Activated T-helper 2 cell treated with anti-CD3 and anti-CD28 coated beads, Interferon-gamma antibody, Interleukin-2, Interleukin-4, amounts not matched to agents 10 μg/mL and 5 μg/mL and 100 μg/mL, durations not matched to agents 14 hours and 24 hours and 36 hours (primary cell): Measurements from ENCODE around the gene TSR3. TPM values are rescaled to one million over a fixed set of nuclear protein-coding genes. Genes with fewer than 3 reads are reported as not detected.

ENCODE experiments used
- DNase-seq: peaks from one replicate; pipeline ENCODE4 v3.0.0; 2021; ENCODE audit warnings: low spot score
- H3K27ac Mint-ChIP-seq: one replicate; pipeline ENCODE4 v1.8.0; 2021; ENCODE audit warnings: mixed read lengths
- H3K27me3 Mint-ChIP-seq: one replicate; pipeline ENCODE4 v1.8.0; 2021; ENCODE audit warnings: low read depth, mixed read lengths
- H3K36me3 Mint-ChIP-seq: one replicate; pipeline ENCODE4 v1.8.0; 2021; ENCODE audit warnings: low read depth, mixed read lengths
- H3K4me1 Mint-ChIP-seq: one replicate; pipeline ENCODE4 v1.8.0; 2021; ENCODE audit warnings: low read depth, mixed read lengths
- H3K4me3 Mint-ChIP-seq: one replicate; pipeline ENCODE4 v1.8.0; 2021; ENCODE audit warnings: low read depth, mild to moderate bottlenecking, moderate library complexity, mixed read lengths
- H3K9me3 Mint-ChIP-seq: one replicate; pipeline ENCODE4 v1.8.0; 2021; ENCODE audit warnings: mixed read lengths
- intact Hi-C: fragments of 100-400 bp; cut with micrococcal nuclease; formaldehyde crosslinking; loops from one replicate; pipeline ENCODE4 v1.15.1; 2023
- total RNA-seq: library from RNA; stranded (reverse); gene quantifications from 2 replicates; pipeline ENCODE4 v1.2.3, GENCODE V29; 2022

TSR3 gene
- total RNA-seq, 1 donor from 2014 or later, result 72.9 TPM

DNA sequence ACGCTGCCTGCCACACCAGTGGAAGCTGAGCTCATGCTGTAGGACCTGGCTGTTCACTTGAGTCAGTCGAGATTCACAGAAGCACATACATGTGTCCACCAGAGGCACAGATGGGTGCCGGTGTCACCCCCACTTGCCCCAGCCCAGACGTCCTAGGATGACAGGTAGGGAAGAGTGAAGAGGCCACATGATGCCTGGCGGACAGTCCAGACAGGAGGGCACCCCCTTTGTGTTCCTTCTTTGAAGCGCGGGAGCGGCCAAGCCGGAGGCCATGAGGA, 33.5 kb downstream of the TSR3 start:
- H3K36me3 Mint-ChIP-seq, result peaks cover 73% of the 10 kb centered on the region

DNA sequence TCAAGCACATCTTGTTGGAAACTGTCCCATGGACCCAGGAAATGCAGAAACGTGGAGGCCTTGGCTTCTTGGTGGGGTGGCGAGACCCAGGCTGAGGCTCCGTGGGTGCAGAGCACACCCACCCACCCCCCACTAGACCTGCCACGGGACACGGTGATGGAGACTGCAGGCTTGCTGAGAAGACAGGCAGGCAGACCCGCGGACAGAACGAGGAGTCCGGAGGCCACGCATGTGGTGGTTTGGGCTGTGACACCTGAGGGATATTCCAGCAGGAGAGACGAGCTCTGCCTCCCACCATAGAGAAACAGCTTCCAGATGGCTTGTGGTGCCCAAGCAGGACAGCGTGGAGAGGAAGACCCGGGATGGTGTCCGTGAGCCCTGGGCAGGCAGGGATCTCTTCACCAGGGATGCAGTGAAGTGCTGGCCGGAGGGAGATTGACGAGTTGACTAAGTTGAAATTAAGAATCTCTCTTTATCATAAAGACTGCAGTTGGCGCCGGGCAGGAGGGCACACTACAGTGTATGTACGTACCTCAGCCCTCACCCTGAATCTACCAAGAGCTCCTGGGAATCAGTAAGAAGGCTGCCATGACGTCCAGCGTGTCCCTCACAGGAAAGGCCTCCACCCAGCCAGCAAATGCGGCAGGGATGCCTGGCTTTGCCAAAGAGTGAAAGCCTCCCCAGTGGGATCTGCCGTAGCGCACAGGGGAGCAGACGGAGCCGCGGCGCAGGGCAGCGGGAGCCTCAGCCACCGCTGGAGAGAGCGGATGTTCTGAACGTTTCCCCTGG, 34.0 kb downstream of the TSR3 start:
- no peaks in the 10 kb centered on the region for H3K27me3 Mint-ChIP-seq
- no peaks in the 10 kb centered on the region for H3K4me1 Mint-ChIP-seq
- H3K27ac Mint-ChIP-seq, result no peak overlapping the region
- no peaks in the 10 kb centered on the region for H3K9me3 Mint-ChIP-seq
- H3K4me3 Mint-ChIP-seq, result no peak overlapping the region
- no peak for DNase-seq
- intact Hi-C loops, result no loop called here
- peaks cover 77% of the 10 kb centered on the region for H3K36me3 Mint-ChIP-seq

More for the DNA sequence above, 33.5 kb downstream of the TSR3 start:
- Mint-ChIP-seq H3K4me3 (no peak overlapping the region), H3K27me3 (no peaks in the 10 kb centered on the region), H3K27ac (no peak overlapping the region), H3K4me1 (no peaks in the 10 kb centered on the region), H3K9me3 (no peaks in the 10 kb centered on the region)
- intact Hi-C loops, result no loop called here
- DNase-seq, result no peak

DNA sequence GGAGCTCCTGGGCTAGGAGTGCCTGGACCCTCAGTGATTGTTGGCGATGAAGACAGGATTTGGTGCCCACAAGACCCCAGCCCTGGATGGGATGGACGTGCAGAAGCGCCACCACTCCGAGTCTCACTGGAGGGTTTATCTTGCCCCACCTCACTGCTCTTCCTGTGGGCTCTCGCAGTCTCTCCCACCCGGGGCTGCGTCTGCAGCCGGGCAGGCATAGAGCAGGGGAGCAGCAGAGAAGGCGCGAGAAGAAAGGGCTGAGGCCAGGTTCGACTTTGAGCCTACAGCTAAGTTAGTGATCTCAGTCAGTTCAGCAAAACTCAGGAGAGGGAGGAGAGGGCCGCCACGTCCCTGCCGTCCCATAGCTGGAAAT, 35.7 kb downstream of the TSR3 start:
- no peaks in the 10 kb centered on the region for H3K27me3 Mint-ChIP-seq
- H3K9me3 Mint-ChIP-seq, result no peaks in the 10 kb centered on the region
- intact Hi-C loops, result no loop called here
- peaks cover 3% of the 10 kb centered on the region for H3K4me1 Mint-ChIP-seq
- peaks cover 83% of the 10 kb centered on the region for H3K36me3 Mint-ChIP-seq
- H3K27ac Mint-ChIP-seq, result no peak overlapping the region
- no peak overlapping the region for H3K4me3 Mint-ChIP-seq
- DNase-seq, result no peak

DNA sequence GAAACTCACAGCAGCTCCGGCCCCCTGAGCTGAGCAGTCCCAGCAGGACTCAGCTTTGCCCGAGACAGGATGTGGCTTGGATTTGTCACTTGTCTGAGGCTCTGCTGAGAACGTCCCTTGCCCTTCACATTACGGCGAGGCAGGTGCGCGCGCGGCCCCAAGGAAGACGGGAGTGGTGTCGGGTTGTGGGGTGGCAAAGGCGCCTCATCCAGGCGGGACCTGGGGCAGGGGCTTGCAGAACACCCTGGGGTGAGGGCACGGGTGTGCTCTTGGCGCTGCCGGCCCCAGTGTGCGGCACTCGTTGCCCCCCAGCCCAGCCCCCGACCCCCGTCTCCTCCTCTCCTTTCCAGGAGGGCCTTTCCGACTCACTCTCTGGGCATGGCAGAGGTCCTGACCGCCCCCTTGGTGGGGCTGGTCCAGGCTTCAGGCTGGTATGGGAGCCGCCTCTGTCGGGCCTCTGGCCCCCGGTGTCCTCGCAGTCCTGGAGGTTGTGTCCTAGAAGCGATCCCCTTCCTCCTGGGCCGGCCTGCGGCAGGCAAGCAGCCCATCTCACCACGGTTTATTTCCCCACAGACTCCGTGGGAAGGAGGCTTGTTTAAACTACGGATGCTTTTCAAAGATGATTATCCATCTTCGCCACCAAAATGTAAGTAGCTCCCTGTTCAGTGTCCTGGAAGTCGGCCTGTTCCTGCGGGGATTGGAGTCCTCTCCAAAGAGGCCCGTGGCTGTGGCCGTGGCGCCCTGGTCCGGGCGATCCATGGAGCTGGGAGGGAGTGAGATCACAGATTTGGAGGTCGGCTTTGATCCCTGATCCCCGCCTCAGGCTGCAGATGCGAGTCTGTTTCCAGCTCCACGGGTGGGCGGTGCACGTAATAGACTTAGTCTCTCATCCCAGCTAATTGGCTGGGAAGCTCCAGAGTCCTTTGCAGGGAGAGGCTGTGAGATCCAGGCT, 36.3 kb downstream of the TSR3 start:
- DNase-seq, result no peak
- Mint-ChIP-seq H3K27me3 (no peaks in the 10 kb centered on the region), H3K4me3 (no peak overlapping the region), H3K27ac (no peak overlapping the region), H3K36me3 (peaks cover 84% of the 10 kb centered on the region), H3K9me3 (no peaks in the 10 kb centered on the region), H3K4me1 (peaks cover 9% of the 10 kb centered on the region)
- intact Hi-C loops, result no loop called here

DNA sequence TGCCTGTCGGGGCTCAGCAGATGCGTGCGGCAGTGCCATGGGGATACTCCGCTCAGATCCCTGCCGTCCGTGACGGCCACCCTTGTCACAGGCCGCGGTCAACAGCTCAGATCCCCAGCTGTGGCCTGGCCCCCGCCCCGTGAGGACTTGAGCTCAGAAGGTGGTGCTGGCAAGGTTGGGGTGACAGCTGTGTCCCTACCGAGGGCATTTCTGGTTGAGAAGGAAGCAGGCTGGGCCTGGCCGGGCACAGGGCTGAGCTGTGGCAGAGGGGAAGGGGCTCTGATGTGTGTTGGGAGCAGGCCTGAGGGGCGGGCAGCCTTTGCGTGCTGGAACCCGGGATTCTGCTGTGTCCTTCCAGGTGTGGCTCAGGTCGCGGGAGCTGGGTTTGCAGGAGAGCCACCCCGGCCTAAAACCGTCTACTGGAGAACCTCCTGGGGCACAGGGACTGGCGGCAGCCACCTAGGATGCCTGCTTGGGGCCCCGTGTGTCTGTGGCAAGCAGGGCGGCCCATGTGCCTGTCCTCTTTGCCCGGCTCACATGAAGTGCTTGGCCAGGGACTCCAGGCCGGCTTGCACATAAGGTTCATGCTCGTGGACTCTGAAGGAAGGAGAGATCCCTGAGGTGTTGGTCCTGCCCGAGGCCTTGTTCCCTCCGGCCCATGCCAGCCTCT, 37.1 kb downstream of the TSR3 start:
- Mint-ChIP-seq H3K27me3 (no peaks in the 10 kb centered on the region), H3K27ac (no peak overlapping the region), H3K9me3 (no peaks in the 10 kb centered on the region), H3K36me3 (peaks cover 80% of the 10 kb centered on the region), H3K4me3 (no peak overlapping the region), H3K4me1 (peaks cover 10% of the 10 kb centered on the region)
- intact Hi-C loops, result no loop called here
- no peak for DNase-seq

DNA sequence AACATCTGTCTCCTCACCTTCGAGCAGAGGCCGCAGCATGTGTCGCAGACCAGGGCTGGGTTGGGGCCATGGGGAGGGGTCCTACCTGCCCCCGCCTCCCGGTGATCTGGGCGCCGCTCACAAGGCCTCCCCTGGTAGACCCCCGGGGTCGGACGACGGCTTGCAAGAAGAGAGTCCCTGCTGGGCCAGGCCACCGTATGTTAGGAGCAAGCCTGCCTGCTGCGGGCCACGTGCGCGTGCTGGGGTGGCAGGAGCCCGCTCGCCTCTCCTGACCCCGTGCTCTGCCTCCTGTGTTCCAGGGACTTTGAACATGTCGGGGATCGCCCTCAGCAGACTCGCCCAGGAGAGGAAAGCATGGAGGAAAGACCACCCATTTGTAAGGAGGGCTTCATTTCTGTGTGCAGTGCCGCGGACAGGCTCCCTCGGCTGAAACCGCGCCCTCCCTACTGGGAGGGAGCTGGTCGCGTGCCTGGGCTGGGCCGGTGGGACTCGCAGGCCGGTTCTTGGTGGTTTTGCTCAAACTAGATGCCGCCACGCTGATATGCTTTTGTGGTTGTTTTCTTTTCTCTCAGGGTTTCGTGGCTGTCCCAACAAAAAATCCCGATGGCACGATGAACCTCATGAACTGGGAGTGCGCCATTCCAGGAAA, 37.8 kb downstream of the TSR3 start:
- peaks cover 10% of the 10 kb centered on the region for H3K4me1 Mint-ChIP-seq
- DNase-seq, result no peak
- H3K4me3 Mint-ChIP-seq, result no peak overlapping the region
- no peaks in the 10 kb centered on the region for H3K9me3 Mint-ChIP-seq
- intact Hi-C loops, result no loop called here
- H3K27me3 Mint-ChIP-seq, result no peaks in the 10 kb centered on the region
- no peak overlapping the region for H3K27ac Mint-ChIP-seq
- H3K36me3 Mint-ChIP-seq, result peaks cover 74% of the 10 kb centered on the region

DNA sequence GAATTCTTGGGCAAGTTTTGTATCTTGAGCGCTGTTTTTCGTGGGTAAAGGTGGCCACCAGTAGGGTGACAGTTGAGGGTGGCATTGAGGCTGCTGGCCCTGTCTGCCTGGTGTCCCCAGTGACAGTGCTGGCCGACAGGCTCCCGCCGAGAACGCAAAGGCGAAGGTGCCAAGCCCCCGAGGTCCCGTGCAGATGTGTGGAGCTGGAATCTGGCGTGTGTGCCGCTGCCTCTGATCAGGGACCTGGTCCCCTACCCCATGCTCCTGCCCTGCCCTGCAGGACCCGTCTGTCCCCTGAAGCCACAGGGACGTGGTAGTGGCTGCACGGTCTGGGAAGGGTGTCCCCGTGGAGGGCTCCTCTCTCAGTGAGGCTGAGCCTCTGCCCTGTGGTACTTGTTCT, 38.8 kb downstream of the TSR3 start:
- Mint-ChIP-seq H3K27me3 (no peaks in the 10 kb centered on the region), H3K4me1 (peaks cover 10% of the 10 kb centered on the region), H3K36me3 (peaks cover 65% of the 10 kb centered on the region), H3K27ac (no peak overlapping the region), H3K4me3 (peak overlapping the region; percentile 49), H3K9me3 (no peaks in the 10 kb centered on the region)
- DNase-seq, result no peak
- intact Hi-C loops, result no loop called here

DNA sequence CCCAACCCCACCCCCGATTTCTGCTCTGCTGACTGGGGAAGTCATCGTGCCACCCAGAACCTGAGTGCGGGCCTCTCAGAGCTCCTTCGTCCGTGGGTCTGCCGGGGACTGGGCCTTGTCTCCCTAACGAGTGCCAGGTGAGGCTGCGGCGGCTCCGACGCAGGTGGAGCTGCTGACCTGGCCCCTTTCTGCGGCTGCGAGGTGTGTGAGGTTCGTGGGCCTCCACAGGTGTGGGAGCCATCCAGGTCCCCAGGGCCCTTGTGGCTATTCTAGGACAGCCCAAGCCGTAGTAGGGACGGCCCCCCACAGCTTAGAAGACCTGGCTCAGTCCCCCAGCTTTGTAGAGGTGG, 39.2 kb downstream of the TSR3 start:
- Mint-ChIP-seq H3K9me3 (no peaks in the 10 kb centered on the region), H3K27me3 (no peaks in the 10 kb centered on the region), H3K27ac (no peak overlapping the region), H3K4me1 (peaks cover 10% of the 10 kb centered on the region), H3K4me3 (peak overlapping the region; percentile 8), H3K36me3 (peaks cover 60% of the 10 kb centered on the region)
- DNase-seq, result no peak
- intact Hi-C loops, result no loop called here

DNA sequence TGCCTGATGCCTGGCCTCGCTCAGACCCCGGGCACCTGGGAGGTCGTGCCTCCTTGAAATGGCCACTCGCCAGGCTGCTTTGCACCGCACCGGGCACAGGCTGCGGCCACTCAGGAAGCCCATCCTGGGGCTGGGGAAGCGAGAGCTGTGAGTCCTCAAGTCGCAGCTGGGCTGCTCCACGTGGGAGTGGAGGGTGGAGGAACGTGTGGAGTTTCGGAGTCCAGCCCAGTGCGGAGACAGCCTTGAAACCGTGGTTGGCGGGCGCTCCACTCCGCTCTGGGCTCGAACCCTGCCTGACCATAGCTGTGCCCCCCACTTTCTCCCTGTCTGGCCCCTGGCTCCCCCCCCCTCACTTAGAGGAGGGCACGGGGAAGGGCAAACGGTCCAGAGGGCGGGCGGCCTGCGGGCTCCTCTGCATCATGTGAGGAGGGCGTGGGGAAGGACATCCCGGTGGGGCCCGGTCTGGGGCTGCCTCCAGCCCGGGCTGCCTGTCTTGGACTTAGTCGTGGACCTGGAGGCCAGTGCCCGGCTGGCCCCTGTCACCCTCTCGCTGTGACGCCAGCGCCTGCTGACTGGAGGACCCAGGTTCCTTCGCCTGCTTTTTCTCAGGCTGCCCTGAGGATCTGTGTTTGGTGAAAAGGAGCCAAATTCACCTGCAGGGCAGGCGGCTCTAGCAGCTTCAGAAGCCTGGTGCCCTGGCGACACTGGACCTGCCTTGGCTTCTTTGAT, 39.8 kb downstream of the TSR3 start:
- intact Hi-C loops, result no loop called here
- Mint-ChIP-seq H3K27me3 (no peaks in the 10 kb centered on the region), H3K27ac (no peak overlapping the region)

DNA sequence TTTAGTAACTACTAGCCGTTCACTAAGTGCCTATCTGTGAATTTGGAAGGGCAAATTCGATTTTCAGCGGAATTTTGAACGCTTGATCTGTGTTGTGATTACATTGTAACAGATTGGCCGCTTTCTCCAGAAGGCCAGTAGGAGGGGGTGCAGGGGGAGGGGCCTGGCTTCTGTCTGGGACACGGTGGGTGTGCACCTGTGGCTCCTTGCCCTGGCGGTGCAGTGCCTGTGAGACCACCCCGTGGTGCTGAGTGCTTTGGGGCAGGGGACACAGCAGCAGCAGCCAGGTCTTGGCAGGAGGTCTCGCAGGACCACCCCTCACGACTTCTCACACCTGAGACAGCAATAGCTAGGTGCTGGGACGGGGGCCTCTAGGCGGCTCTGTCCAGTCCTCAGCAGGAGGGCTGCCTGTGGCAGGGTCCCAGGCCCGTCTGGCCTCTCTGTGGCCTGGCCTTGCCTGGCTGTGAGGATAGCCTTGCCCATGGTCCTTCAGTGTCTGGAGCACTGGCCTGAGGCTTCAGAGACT, 40.4 kb downstream of the TSR3 start:
- intact Hi-C loops, result no loop called here
- DNase-seq, result no peak
- H3K9me3 Mint-ChIP-seq, result no peaks in the 10 kb centered on the region
- H3K36me3 Mint-ChIP-seq, result peaks cover 49% of the 10 kb centered on the region
- H3K27me3 Mint-ChIP-seq, result no peaks in the 10 kb centered on the region
- peak overlapping the region; percentile 42 for H3K27ac Mint-ChIP-seq
- peak overlapping the region; percentile 92 for H3K4me3 Mint-ChIP-seq
- H3K4me1 Mint-ChIP-seq, result peaks cover 10% of the 10 kb centered on the region

More for the DNA sequence above, 39.8 kb downstream of the TSR3 start:
- peaks cover 10% of the 10 kb centered on the region for H3K4me1 Mint-ChIP-seq
- H3K9me3 Mint-ChIP-seq, result no peaks in the 10 kb centered on the region
- peak overlapping the region; percentile 92 for H3K4me3 Mint-ChIP-seq
- DNase-seq, result no peak
- H3K36me3 Mint-ChIP-seq, result peaks cover 55% of the 10 kb centered on the region

DNA sequence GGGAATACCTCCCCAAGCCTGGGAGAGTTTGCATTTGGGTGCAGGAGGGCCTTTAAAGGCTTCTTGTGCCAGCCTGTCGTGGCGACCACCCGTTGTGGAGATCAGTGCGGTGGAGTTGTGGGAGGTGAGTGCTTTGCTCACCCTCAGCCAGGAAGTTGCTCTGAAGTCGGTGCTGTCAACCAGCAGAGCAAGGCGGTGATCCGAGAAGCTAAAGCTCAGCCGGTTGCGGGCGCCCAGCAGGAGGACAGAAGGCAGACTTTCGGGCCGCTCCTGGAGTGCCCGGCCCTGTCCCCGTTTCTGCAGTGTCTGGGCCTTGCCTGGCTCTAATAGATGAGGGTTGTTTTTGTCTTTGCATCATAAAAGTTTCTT, 40.9 kb downstream of the TSR3 start:
- peaks cover 44% of the 10 kb centered on the region for H3K36me3 Mint-ChIP-seq
- H3K27ac Mint-ChIP-seq, result peak overlapping the region; percentile 87
- peak; percentile 20 for DNase-seq
- H3K4me3 Mint-ChIP-seq, result peak overlapping the region; percentile 92
- H3K4me1 Mint-ChIP-seq, result peaks cover 10% of the 10 kb centered on the region
- intact Hi-C loops, result no loop called here
- no peaks in the 10 kb centered on the region for H3K27me3 Mint-ChIP-seq
- H3K9me3 Mint-ChIP-seq, result no peaks in the 10 kb centered on the region
